CD4-positive, CD25-positive, alpha-beta regulatory T cell (primary cell): ENCODE data around the gene RNF181. TPM values are rescaled to one million over a fixed set of nuclear protein-coding genes. Genes with fewer than 3 reads are reported as not detected.
A peak's percentile ranks its signal among the peaks of the same experiment; 100 is the strongest.

Experiments
- ATAC-seq, 2 donors: fragments of 150-1000 bp; cut with Tn5 transposase; one replicate each; pipeline ENCODE4 v1.10.0; 2021; ENCODE audit warnings: low read depth in 2 of 2, moderate number of reproducible peaks in 2 of 2, moderate library complexity in 1 of 2
- DNase-seq, 3 donors: peaks; one replicate each; pipeline versions ENCODE4 v3.0.0 to v3.0.0-alpha.2; 2012 to 2022; ENCODE audit warnings: mixed read lengths in 1 of 3
- H3K27ac ChIP-seq: one replicate; pipeline ENCODE4 v1.7.0; 2013; ENCODE audit warnings: mild to moderate bottlenecking, low read length; ENCODE audit not compliant: insufficient read depth, poor library complexity, severe bottlenecking
- H3K27me3 ChIP-seq: one replicate; pipeline ENCODE4 v1.7.0; 2013; ENCODE audit warnings: low read length; ENCODE audit not compliant: control insufficient read depth, insufficient read depth
- H3K36me3 ChIP-seq: one replicate; pipeline ENCODE4 v1.7.0; 2013; ENCODE audit warnings: mild to moderate bottlenecking, low read length, moderate library complexity; ENCODE audit not compliant: control insufficient read depth, insufficient read depth
- H3K4me1 ChIP-seq: 2 replicates; pipeline ENCODE4 v1.7.0; 2013; ENCODE audit warnings: mild to moderate bottlenecking, low read length; ENCODE audit not compliant: insufficient read depth, control insufficient read depth, poor library complexity, severe bottlenecking
- H3K4me3 ChIP-seq: one replicate; pipeline ENCODE4 v1.7.0; 2013; ENCODE audit warnings: low read depth, mild to moderate bottlenecking, low read length, moderate library complexity
- H3K9me3 ChIP-seq, 2 experiments: 1 replicate in 1 of 2; 2 replicates in 1 of 2; pipeline ENCODE4 v1.7.0; 2013; ENCODE audit warnings: low read length in 2 of 2, mild to moderate bottlenecking in 1 of 2, moderate library complexity in 1 of 2; ENCODE audit not compliant: control insufficient read depth in 2 of 2
- H3K27ac Mint-ChIP-seq, 3 donors: one replicate each; pipeline ENCODE4 v1.8.0; 2020 to 2022; ENCODE audit warnings: mild to moderate bottlenecking in 3 of 3, mixed read lengths in 3 of 3, moderate library complexity in 2 of 3
- H3K27me3 Mint-ChIP-seq: one replicate; pipeline ENCODE4 v1.8.0; 2022; ENCODE audit warnings: mild to moderate bottlenecking, mixed read lengths
- H3K36me3 Mint-ChIP-seq: one replicate; pipeline ENCODE4 v1.8.0; 2020; ENCODE audit warnings: mixed read lengths
- H3K4me1 Mint-ChIP-seq, 4 donors: one replicate each; pipeline ENCODE4 v1.8.0; 2020 to 2022; ENCODE audit warnings: mixed read lengths in 4 of 4, mild to moderate bottlenecking in 1 of 4
- H3K4me3 Mint-ChIP-seq, 4 donors: one replicate each; pipeline ENCODE4 v1.8.0; 2020 to 2022; ENCODE audit warnings: mild to moderate bottlenecking in 4 of 4, mixed read lengths in 4 of 4, moderate library complexity in 3 of 4
- H3K9me3 Mint-ChIP-seq, 7 donors: one replicate each; pipeline ENCODE4 v1.8.0; 2020 to 2022; ENCODE audit warnings: mixed read lengths in 7 of 7, mild to moderate bottlenecking in 3 of 7, moderate library complexity in 2 of 7
- polyA plus RNA-seq, 4 donors: library from polyadenylated mRNA; unstranded; fragments of 300-500 nt; fragmentation: Illumina TruSeq; gene quantifications; one replicate each; pipeline ENCODE4 v1.2.3, GENCODE V29; 2021
- total RNA-seq: library from RNA; stranded (reverse); gene quantifications from one replicate; pipeline ENCODE4 v1.2.3, GENCODE V29; 2022

Gene RNF181
- total and polyA plus RNA-seq, 5 donors from 2014 or later: 47.0 to 297 (median 240) TPM

GRCh38 chr2:85578243-85579180 is 17.0 kb upstream of the RNF181 start:
- Mint-ChIP-seq H3K27ac (peak overlapping the region; percentile 90 to 99 (median 92)), H3K27me3 (no peaks in the 10 kb centered on the region), H3K9me3 (no peaks in the 10 kb centered on the region), H3K4me1 (peaks cover 2 to 55% (median 34%) of the 10 kb centered on the region in 4 donors), H3K36me3 (peaks cover 18% of the 10 kb centered on the region), H3K4me3 (peak overlapping the region; percentile 95 to 98 (median 96))
- Histone ChIP-seq H3K27ac (peak overlapping the region; percentile 70), H3K9me3 (no peaks in the 10 kb centered on the region), H3K4me1 (peaks cover 30% of the 10 kb centered on the region), H3K36me3 (peaks cover 13% of the 10 kb centered on the region), H3K4me3 (peak overlapping the region; percentile 86), H3K27me3 (no peaks in the 10 kb centered on the region)
- DNase-seq (peak in 1 of 3 donors; percentile 61), ATAC-seq (peak; percentile 42 to 61)

DNA sequence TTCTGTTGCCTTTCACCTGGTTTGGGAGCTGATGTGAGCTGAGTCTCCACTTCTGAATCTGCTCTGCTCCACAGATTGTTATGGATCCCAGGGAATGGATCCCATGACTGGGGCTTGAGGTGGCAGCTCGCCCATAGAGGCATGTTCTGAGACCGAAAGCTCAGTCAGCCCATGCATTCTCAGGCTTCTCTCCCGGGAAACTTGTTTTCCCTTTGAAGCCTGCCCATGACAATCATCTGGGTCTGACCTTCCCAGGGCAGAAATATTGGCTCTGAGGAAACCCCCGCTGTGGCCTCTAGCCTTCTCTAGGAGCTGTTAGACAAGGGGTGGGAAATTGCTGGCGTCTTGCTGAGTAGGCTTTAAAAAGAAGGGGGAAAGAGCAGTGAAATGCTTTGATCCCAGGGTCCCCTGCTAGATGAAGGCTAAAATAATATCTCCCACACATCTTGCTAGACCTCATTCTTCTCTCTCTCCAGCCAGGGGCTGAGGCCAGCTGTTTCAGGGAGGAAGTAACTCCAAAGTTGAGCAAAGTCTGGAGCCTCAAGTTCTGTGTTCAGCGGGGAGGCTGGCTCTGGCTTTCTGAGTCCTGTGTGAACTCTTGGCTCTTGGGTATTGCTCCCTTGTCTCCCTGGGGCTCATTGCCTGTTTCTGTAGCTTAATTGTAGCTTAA is 16.1 kb upstream of the RNF181 start:
- H3K4me3 ChIP-seq: peak overlapping the region; percentile 86
- no peak for DNase-seq
- H3K36me3 ChIP-seq: peaks cover 13% of the 10 kb centered on the region
- H3K4me1 ChIP-seq: peaks cover 35% of the 10 kb centered on the region
- Mint-ChIP-seq H3K9me3 (no peaks in the 10 kb centered on the region), H3K4me1 (peaks cover 6 to 62% (median 36%) of the 10 kb centered on the region in 4 donors), H3K4me3 (peak overlapping the region; percentile 95 to 98 (median 96)), H3K36me3 (peaks cover 20% of the 10 kb centered on the region), H3K27ac (peak overlapping the region; percentile 90 to 99 (median 92)), H3K27me3 (no peaks in the 10 kb centered on the region)
- H3K9me3 ChIP-seq: no peaks in the 10 kb centered on the region
- H3K27ac ChIP-seq: peak overlapping the region; percentile 70
- no peaks in the 10 kb centered on the region for H3K27me3 ChIP-seq
- no peak for ATAC-seq

- Mint-ChIP-seq H3K4me1 (peaks cover 6 to 69% (median 42%) of the 10 kb centered on the region in 4 donors), H3K27ac (peak overlapping the region in 2 of 3 donors; percentile 72 to 78), H3K36me3 (peaks cover 20% of the 10 kb centered on the region), H3K4me3 (peak overlapping the region; percentile 44 to 95 (median 48)), H3K9me3 (peaks cover 0 to under 1% (median 0%) of the 10 kb centered on the region in 7 donors), H3K27me3 (no peaks in the 10 kb centered on the region)
- no peak overlapping the region for H3K27ac ChIP-seq
- H3K27me3 ChIP-seq: no peaks in the 10 kb centered on the region
- no peaks in the 10 kb centered on the region for H3K9me3 ChIP-seq
- DNase-seq: no peak
- no peak overlapping the region for H3K4me3 ChIP-seq
- peaks cover 13% of the 10 kb centered on the region for H3K36me3 ChIP-seq
- ATAC-seq: no peak
- peaks cover 43% of the 10 kb centered on the region for H3K4me1 ChIP-seq
Observed at GRCh38 chr2:85580206-85580605, 15.3 kb upstream of the RNF181 start.

DNA sequence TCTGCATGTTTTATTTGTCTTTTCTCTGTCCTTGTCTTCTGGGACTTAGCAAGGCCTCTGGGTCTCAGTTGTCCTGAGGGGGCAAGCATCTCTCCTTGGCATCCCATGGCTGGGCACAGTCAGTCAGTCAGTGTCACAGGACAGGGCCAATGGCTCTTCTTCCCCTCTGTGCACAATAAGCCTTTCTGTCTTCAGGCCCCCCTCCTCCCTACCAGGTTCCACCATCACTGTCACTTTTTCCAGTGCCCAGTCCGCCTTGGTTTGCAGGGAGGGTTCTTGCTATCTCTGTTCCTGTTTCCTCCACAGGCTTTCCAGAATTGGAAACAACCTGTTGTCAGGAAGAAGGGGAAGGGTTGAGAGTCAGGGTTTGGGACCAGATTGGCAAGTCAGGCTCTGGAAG is 13.1 kb upstream of the RNF181 start:
- Mint-ChIP-seq H3K4me1 (peaks cover 6 to 79% (median 47%) of the 10 kb centered on the region in 4 donors), H3K9me3 (peaks cover 0 to 1% (median 0%) of the 10 kb centered on the region in 7 donors), H3K36me3 (peaks cover 20% of the 10 kb centered on the region), H3K27me3 (no peaks in the 10 kb centered on the region), H3K27ac (peak overlapping the region in 1 of 3 donors; percentile 63), H3K4me3 (peak overlapping the region in 3 of 4 donors; percentile 30 to 79 (median 38))
- ATAC-seq (no peak), DNase-seq (no peak)
- H3K27me3 ChIP-seq: no peaks in the 10 kb centered on the region
- H3K4me1 ChIP-seq: peaks cover 48% of the 10 kb centered on the region
- H3K9me3 ChIP-seq: no peaks in the 10 kb centered on the region
- peaks cover 13% of the 10 kb centered on the region for H3K36me3 ChIP-seq
- peak overlapping the region; percentile 16 for H3K27ac ChIP-seq
- H3K4me3 ChIP-seq: no peak overlapping the region

- peaks cover 18% of the 10 kb centered on the region for H3K36me3 Mint-ChIP-seq
- H3K36me3 ChIP-seq: peaks cover 13% of the 10 kb centered on the region
- H3K9me3 ChIP-seq: no peaks in the 10 kb centered on the region
- ATAC-seq (peak; percentile 70 to 71), DNase-seq (peak in 2 of 3 donors; percentile 33 to 62)
- H3K4me3 ChIP-seq: peak overlapping the region; percentile 81
- H3K4me1 Mint-ChIP-seq: peaks cover 6 to 79% (median 46%) of the 10 kb centered on the region in 4 donors
- H3K27ac ChIP-seq: peak overlapping the region; percentile 76
- peaks cover 0 to 1% (median 0%) of the 10 kb centered on the region in 7 donors for H3K9me3 Mint-ChIP-seq
- peak overlapping the region; percentile 94 to 96 (median 94) for H3K27ac Mint-ChIP-seq
- H3K27me3 Mint-ChIP-seq: no peaks in the 10 kb centered on the region
- H3K4me1 ChIP-seq: peaks cover 39% of the 10 kb centered on the region
- no peaks in the 10 kb centered on the region for H3K27me3 ChIP-seq
- H3K4me3 Mint-ChIP-seq: peak overlapping the region; percentile 83 to 94 (median 88)
Observed at GRCh38 chr2:85583667-85584353, 11.7 kb upstream of the RNF181 start.

GRCh38 chr2:85584354-85584856 is 11.1 kb upstream of the RNF181 start, which contains the start of gene VAMP5:
TSS of gene VAMP5 (plus strand) at chr2:85584431. CDS start at chr2:85584491, 60 bp downstream.
- Mint-ChIP-seq H3K36me3 (peaks cover 16% of the 10 kb centered on the region), H3K27me3 (no peaks in the 10 kb centered on the region), H3K9me3 (peaks cover 0 to 1% (median 0%) of the 10 kb centered on the region in 7 donors), H3K4me3 (peak within 1 kb of the TSS; percentile 87 to 97 (median 92)), H3K27ac (peak within 1 kb of the TSS; percentile 94 to 96 (median 95)), H3K4me1 (peaks cover 6 to 74% (median 44%) of the 10 kb centered on the region in 4 donors)
- peak; percentile 45 to 58 for ATAC-seq
- H3K27me3 ChIP-seq: no peaks in the 10 kb centered on the region
- H3K4me1 ChIP-seq: peaks cover 34% of the 10 kb centered on the region
- DNase-seq: peak; percentile 34 to 50 (median 47)
- H3K4me3 ChIP-seq: peak within 1 kb of the TSS; percentile 81
- peak within 1 kb of the TSS; percentile 76 for H3K27ac ChIP-seq
- H3K9me3 ChIP-seq: no peaks in the 10 kb centered on the region
- H3K36me3 ChIP-seq: peaks cover 13% of the 10 kb centered on the region
